HG02678 (cell line): ENCODE data around the gene NBEAL1.
"Not testable (repeated sequence)": the region's sequence is repeated elsewhere in the genome, so short reads cannot be mapped to it uniquely, and the experiment has no call there.

Experiments
- ATAC-seq: cut with Tn5 transposase; IDR thresholded peaks from one replicate; pipeline ENCODE4 v1.9.1; 2021; ENCODE audit warnings: mild to moderate bottlenecking, moderate library complexity; ENCODE audit not compliant: unreplicated experiment

NBEAL1 gene

GRCh38 chr2:203014456-203015199 lies at the start of gene NBEAL1:
TSS of gene NBEAL1 (plus strand) at chr2:203014875. CDS start at chr2:203016385, 1,510 bp downstream.
- peak; percentile 98 for ATAC-seq

GRCh38 chr2:202965810-202966460 lies 48.7 kb upstream of the NBEAL1 start:
- peak; percentile 93 for ATAC-seq

- not testable (repeated sequence) for ATAC-seq
These were observed 45.3 kb upstream of the NBEAL1 start for GRCh38 chr2:202969404-202969803.

- no peak for ATAC-seq
These were observed 37.9 kb upstream of the NBEAL1 start for GRCh38 chr2:202976809-202977208.

- no peak for ATAC-seq
These were observed 31.7 kb upstream of the NBEAL1 start for GRCh38 chr2:202982779-202983491.

GRCh38 chr2:202989749-202990148 lies 24.9 kb upstream of the NBEAL1 start:
- ATAC-seq = no peak

- no peak for ATAC-seq
These were observed 24.2 kb upstream of the NBEAL1 start for GRCh38 chr2:202990501-202990900.

- ATAC-seq = not testable (repeated sequence)
These were observed 17.6 kb upstream of the NBEAL1 start for GRCh38 chr2:202997113-202997512.

- no peak for ATAC-seq
These were observed 12.4 kb upstream of the NBEAL1 start for GRCh38 chr2:203002054-203002821.

- no peak for ATAC-seq
These were observed 11.0 kb upstream of the NBEAL1 start for GRCh38 chr2:203003716-203004115.

GRCh38 chr2:203016716-203017115 lies 2.0 kb downstream of the NBEAL1 start:
- ATAC-seq = no peak

- ATAC-seq = no peak
These were observed 3.5 kb downstream of the NBEAL1 start for GRCh38 chr2:203018181-203018580.

- ATAC-seq = no peak
These were observed 4.5 kb downstream of the NBEAL1 start for GRCh38 chr2:203019142-203019541.

GRCh38 chr2:203021991-203022390 lies 7.3 kb downstream of the NBEAL1 start:
- ATAC-seq = no peak

- no peak for ATAC-seq
These were observed 8.1 kb downstream of the NBEAL1 start for GRCh38 chr2:203022751-203023150.

- no peak for ATAC-seq
These were observed 10.9 kb downstream of the NBEAL1 start for GRCh38 chr2:203025592-203025991.

- no peak for ATAC-seq
These were observed 15.9 kb downstream of the NBEAL1 start for GRCh38 chr2:203030545-203030944.

- no peak for ATAC-seq
These were observed 16.3 kb downstream of the NBEAL1 start for GRCh38 chr2:203030991-203031390.

GRCh38 chr2:203033395-203033794 lies 18.7 kb downstream of the NBEAL1 start:
- no peak for ATAC-seq

GRCh38 chr2:203035879-203036470 lies 21.3 kb downstream of the NBEAL1 start:
- ATAC-seq = no peak

- no peak for ATAC-seq
These were observed 22.4 kb downstream of the NBEAL1 start for GRCh38 chr2:203037026-203037425.
